ENCODE data around the gene TAS2R30.

GRCh38 chr12:11170810-11171144, 36.3 kb upstream of the TAS2R30 start:
- TF ChIP-seq CTCF (IDR thresholded peaks at IDR 0.05) (no peak), POLR2AphosphoS5 (IDR thresholded peaks at IDR 0.05; ENCODE audit: insufficient read depth in 1 of 2, low read depth in 1 of 2) (no peak)
